Mesendoderm (in vitro differentiated cells): Measurements from ENCODE around the gene TPSD1.

ENCODE experiments used
- DNase-seq: peaks from one replicate; pipeline ENCODE4 v3.0.0; 2013
- H2AK5ac ChIP-seq: 2 replicates; pipeline ENCODE4 v1.6.1; 2013; ENCODE audit warnings: low read length, inconsistent platforms
- H2BK120ac ChIP-seq: 2 replicates; pipeline ENCODE4 v1.6.1; 2013; ENCODE audit warnings: low read depth, mild to moderate bottlenecking, low read length, moderate library complexity, mixed read lengths
- H2BK15ac ChIP-seq: replicated peaks from 2 replicates; pipeline ENCODE4 v1.6.1; 2013; ENCODE audit warnings: low read depth, mild to moderate bottlenecking, moderate library complexity
- H2BK5ac ChIP-seq: 2 replicates; pipeline ENCODE4 v1.6.1; 2013; ENCODE audit warnings: low read length, inconsistent platforms
- H3K18ac ChIP-seq: 2 replicates; pipeline ENCODE4 v1.6.1; 2013; ENCODE audit warnings: mild to moderate bottlenecking, low read length, mixed read lengths
- H3K23ac ChIP-seq: one replicate; pipeline ENCODE4 v1.6.1; 2013; ENCODE audit warnings: low read length
- H3K27ac ChIP-seq: 2 replicates; pipeline ENCODE4 v1.5.1; 2013; ENCODE audit warnings: low read depth, mild to moderate bottlenecking, inconsistent platforms, low read length, moderate library complexity
- H3K27me3 ChIP-seq: 2 replicates; pipeline ENCODE4 v1.6.1; 2013; ENCODE audit warnings: low read length, control low read depth, mild to moderate bottlenecking, inconsistent platforms; ENCODE audit not compliant: insufficient read depth, poor library complexity
- H3K36me3 ChIP-seq: 2 replicates; pipeline ENCODE4 v1.6.1; 2013; ENCODE audit warnings: low read length, inconsistent platforms; ENCODE audit not compliant: control insufficient read depth, insufficient read depth
- H3K4ac ChIP-seq: one replicate; pipeline ENCODE4 v1.6.1; 2013; ENCODE audit warnings: low read depth, mild to moderate bottlenecking, low read length, moderate library complexity
- H3K4me1 ChIP-seq: 2 replicates; pipeline ENCODE4 v1.6.1; 2013; ENCODE audit warnings: low read depth, low read length, inconsistent platforms; ENCODE audit not compliant: control insufficient read depth
- H3K4me2 ChIP-seq: 2 replicates; pipeline ENCODE4 v1.6.1; 2013; ENCODE audit warnings: low read length
- H3K4me3 ChIP-seq: 2 replicates; pipeline ENCODE4 v1.5.1; 2013; ENCODE audit warnings: mild to moderate bottlenecking, low read length
- H3K56ac ChIP-seq: one replicate; pipeline ENCODE4 v1.6.1; 2013; ENCODE audit warnings: low read length
- H3K79me1 ChIP-seq: 2 replicates; pipeline ENCODE4 v1.6.1; 2013; ENCODE audit warnings: low read length, inconsistent platforms
- H3K79me2 ChIP-seq: 2 replicates; pipeline ENCODE4 v1.6.1; 2013; ENCODE audit warnings: mild to moderate bottlenecking, low read length; ENCODE audit not compliant: control insufficient read depth, insufficient read depth
- H3K9ac ChIP-seq: 2 replicates; pipeline ENCODE4 v1.6.1; 2013; ENCODE audit warnings: low read length, inconsistent platforms
- H4K5ac ChIP-seq: one replicate; pipeline ENCODE4 v1.6.1; 2013; ENCODE audit warnings: low read length
- H4K8ac ChIP-seq: one replicate; pipeline ENCODE4 v1.6.1; 2013; ENCODE audit warnings: low read depth, mild to moderate bottlenecking, control low read depth, low read length, moderate library complexity
- WGBS: extraction: QIAGEN DNeasy Blood & Tissue Kit; methylation state at CpG from one replicate; pipeline ENCODE4 v1.1.7; 2013; ENCODE audit warnings: low lambda C conversion rate, missing lambda C conversion rate; ENCODE audit not compliant: insufficient coverage; ENCODE audit errors: extremely low coverage; 5-methylcytosine and 5-hydroxymethylcytosine counted together

TPSD1 gene

GRCh38 chr16:1283996-1284616 is 28.2 kb downstream of the TPSD1 start:
- Histone ChIP-seq H3K27me3 (no peaks in the 10 kb centered on the region), H2AK5ac (no peak overlapping the region), H3K79me2 (no peaks in the 10 kb centered on the region), H2BK120ac (no peak overlapping the region), H3K4me1 (peaks cover 3% of the 10 kb centered on the region), H3K36me3 (no peaks in the 10 kb centered on the region), H3K4me2 (no peak overlapping the region), H3K4me3 (no peak overlapping the region), H3K4ac (no peak overlapping the region), H3K18ac (no peak overlapping the region), H3K56ac (no peak overlapping the region), H4K5ac (no peak overlapping the region), H4K8ac (no peak overlapping the region), H2BK5ac (no peak overlapping the region), H3K9ac (no peak overlapping the region), H3K79me1 (no peaks in the 10 kb centered on the region), H3K27ac (no peak overlapping the region), H2BK15ac (no peak overlapping the region), H3K23ac (no peak overlapping the region)
- DNase-seq: no peak
- no CpG with 5 or more reads among the region's 16 CpGs for WGBS

GRCh38 chr16:1285669-1286512 is 30.0 kb downstream of the TPSD1 start:
- Histone ChIP-seq H3K36me3 (no peaks in the 10 kb centered on the region), H2BK15ac (no peak overlapping the region), H3K4ac (no peak overlapping the region), H3K79me1 (no peaks in the 10 kb centered on the region), H4K8ac (no peak overlapping the region), H2BK5ac (no peak overlapping the region), H3K23ac (no peak overlapping the region), H2BK120ac (no peak overlapping the region), H3K4me1 (peaks cover 3% of the 10 kb centered on the region), H3K4me2 (no peak overlapping the region), H3K4me3 (no peak overlapping the region), H3K27me3 (no peaks in the 10 kb centered on the region), H3K56ac (no peak overlapping the region), H3K79me2 (no peaks in the 10 kb centered on the region), H3K9ac (no peak overlapping the region), H4K5ac (no peak overlapping the region), H3K27ac (no peak overlapping the region), H3K18ac (no peak overlapping the region), H2AK5ac (no peak overlapping the region)
- no CpG with 5 or more reads among the region's 38 CpGs for WGBS
- no peak for DNase-seq

GRCh38 chr16:1286513-1287094 is 30.7 kb downstream of the TPSD1 start:
- Histone ChIP-seq H3K9ac (no peak overlapping the region), H2BK15ac (no peak overlapping the region), H3K4ac (no peak overlapping the region), H3K79me2 (no peaks in the 10 kb centered on the region), H2BK5ac (no peak overlapping the region), H4K5ac (no peak overlapping the region), H4K8ac (no peak overlapping the region), H2BK120ac (no peak overlapping the region), H3K27ac (no peak overlapping the region), H2AK5ac (no peak overlapping the region), H3K18ac (no peak overlapping the region), H3K56ac (no peak overlapping the region), H3K27me3 (no peaks in the 10 kb centered on the region), H3K36me3 (no peaks in the 10 kb centered on the region), H3K79me1 (no peaks in the 10 kb centered on the region), H3K4me1 (peaks cover 3% of the 10 kb centered on the region), H3K4me3 (no peak overlapping the region), H3K4me2 (no peak overlapping the region), H3K23ac (no peak overlapping the region)
- DNase-seq: no peak
- WGBS: no CpG with 5 or more reads among the region's 25 CpGs

- Histone ChIP-seq H3K4ac (no peak overlapping the region), H3K56ac (no peak overlapping the region), H4K8ac (no peak overlapping the region), H2BK15ac (no peak overlapping the region), H3K9ac (no peak overlapping the region), H3K27me3 (no peaks in the 10 kb centered on the region), H3K79me1 (no peaks in the 10 kb centered on the region), H3K36me3 (no peaks in the 10 kb centered on the region), H4K5ac (no peak overlapping the region), H3K23ac (no peak overlapping the region), H3K79me2 (no peaks in the 10 kb centered on the region), H3K4me2 (no peak overlapping the region), H3K27ac (no peak overlapping the region), H2BK120ac (no peak overlapping the region), H2AK5ac (no peak overlapping the region), H3K4me1 (peaks cover 3% of the 10 kb centered on the region), H3K18ac (no peak overlapping the region), H3K4me3 (no peak overlapping the region), H2BK5ac (no peak overlapping the region)
- WGBS: no CpG with 5 or more reads among the region's 40 CpGs
- DNase-seq: no peak
Measured at GRCh38 chr16:1287982-1288670, 32.3 kb downstream of the TPSD1 start.

- Histone ChIP-seq H3K23ac (no peak overlapping the region), H2BK120ac (no peak overlapping the region), H2BK15ac (no peak overlapping the region), H3K4me1 (no peaks in the 10 kb centered on the region), H3K4ac (no peak overlapping the region), H3K27me3 (no peaks in the 10 kb centered on the region), H3K36me3 (no peaks in the 10 kb centered on the region), H2AK5ac (no peak overlapping the region), H3K27ac (no peak overlapping the region), H4K5ac (no peak overlapping the region), H3K9ac (no peak overlapping the region), H4K8ac (no peak overlapping the region), H3K79me2 (no peaks in the 10 kb centered on the region), H3K4me2 (no peak overlapping the region), H2BK5ac (no peak overlapping the region), H3K18ac (no peak overlapping the region), H3K79me1 (no peaks in the 10 kb centered on the region), H3K56ac (no peak overlapping the region), H3K4me3 (no peak overlapping the region)
- WGBS: no CpG with 5 or more reads among the region's 20 CpGs
- DNase-seq: peak; percentile 62
Measured at GRCh38 chr16:1288813-1289476, 33.1 kb downstream of the TPSD1 start.
